Gastrocnemius medialis (tissue), 4 donors: ENCODE results near the gene MMP21.

Experiments
- CTCF ChIP-seq, 5 experiments: fragments of 450-650 bp in 3 of 5; fragments of 200-600 bp in 2 of 5; sonication (generic) in 2 of 5; IDR thresholded peaks in 4 of 5; conservative IDR thresholded peaks in 1 of 5; 1 replicate in 4 of 5; 2 replicates in 1 of 5; pipeline ENCODE4 v1.5.1; 2016 to 2019; ENCODE audit warnings: antibody characterized with exemption in 5 of 5, mild to moderate bottlenecking in 3 of 5, moderate library complexity in 3 of 5
- POLR2A ChIP-seq, 2 donors: fragments of 450-650 bp; IDR thresholded peaks; one replicate each; pipeline ENCODE4 v1.6.1; 2017; ENCODE audit warnings: antibody characterized with exemption in 2 of 2, mild to moderate bottlenecking in 2 of 2, moderate library complexity in 2 of 2

GRCh38 chr10:125783408-125783807 is 7.8 kb upstream of the MMP21 start:
- TF ChIP-seq CTCF (IDR thresholded peaks at IDR 0.05 in 4 of 5, conservative IDR thresholded peaks at IDR 0.05 in 1 of 5) (no peak), POLR2A (IDR thresholded peaks at IDR 0.05) (no peak)
